Ramos (cell line): ENCODE measurements around the gene CASQ1.

ENCODE experiments used
- in situ Hi-C: fragments of 300-500 bp; cut with MboI; formaldehyde crosslinking; loops from one replicate; pipeline ENCODE4 v1.14.3; 2022; ENCODE audit warnings: low sequenced_read_pairs; ENCODE audit not compliant: unreplicated experiment

The CASQ1 gene

DNA sequence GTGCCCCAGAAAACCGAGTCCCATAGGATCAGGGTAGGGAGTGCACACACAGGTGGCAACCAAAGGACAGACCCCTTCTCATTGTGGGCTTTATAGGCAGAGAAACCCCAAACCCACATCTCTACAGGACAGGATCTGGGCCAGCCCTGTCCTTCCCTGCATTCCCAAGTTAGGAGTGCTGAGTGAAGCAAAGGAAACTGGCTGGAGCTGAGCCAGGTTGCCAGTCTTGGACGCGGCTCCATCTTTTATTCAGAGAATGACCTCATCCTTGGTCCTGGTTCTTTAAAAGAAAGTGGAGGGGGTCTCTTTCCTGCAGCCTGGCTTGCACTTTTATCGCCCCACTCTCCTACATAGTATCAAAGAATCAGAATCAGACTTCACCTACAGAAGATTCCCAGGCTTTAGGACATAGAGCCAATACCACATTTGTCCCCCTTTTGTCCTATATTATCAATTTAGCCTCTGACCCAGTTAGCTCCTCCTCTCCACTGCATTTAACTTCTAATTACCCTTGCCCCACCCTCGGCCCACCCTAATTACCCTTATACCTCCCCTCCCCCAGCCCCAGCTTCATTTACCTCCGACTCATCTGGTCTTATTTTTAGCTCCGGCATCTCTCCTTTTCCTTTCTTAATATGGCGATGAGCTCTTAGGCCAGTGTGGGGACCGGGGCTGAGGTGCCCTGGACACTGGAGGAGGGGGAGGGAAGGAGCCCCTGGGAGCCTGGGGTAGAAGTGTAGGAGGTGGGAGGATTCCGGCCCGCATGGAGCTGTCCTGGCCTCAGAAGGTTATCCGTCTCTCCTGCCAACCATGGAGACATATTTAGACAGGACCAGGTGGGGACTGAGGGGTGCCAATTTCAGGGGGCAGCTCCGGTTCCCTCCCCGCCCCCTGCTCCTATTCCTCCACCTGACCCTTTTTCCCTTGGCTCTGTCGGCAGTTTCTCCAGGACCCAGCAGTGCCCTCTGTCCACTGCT, at the start of gene CASQ1:
TSS of gene CASQ1 (plus strand) at position 927 of the 977 bp plus-strand sequence. CDS start 177 bp downstream, outside the sequence.
- in situ Hi-C loops: loop anchor here (5.0 to 10.0 kb wide), 3 partner anchors 102 to 425 kb away; no protein-coding TSS in a partner anchor

DNA sequence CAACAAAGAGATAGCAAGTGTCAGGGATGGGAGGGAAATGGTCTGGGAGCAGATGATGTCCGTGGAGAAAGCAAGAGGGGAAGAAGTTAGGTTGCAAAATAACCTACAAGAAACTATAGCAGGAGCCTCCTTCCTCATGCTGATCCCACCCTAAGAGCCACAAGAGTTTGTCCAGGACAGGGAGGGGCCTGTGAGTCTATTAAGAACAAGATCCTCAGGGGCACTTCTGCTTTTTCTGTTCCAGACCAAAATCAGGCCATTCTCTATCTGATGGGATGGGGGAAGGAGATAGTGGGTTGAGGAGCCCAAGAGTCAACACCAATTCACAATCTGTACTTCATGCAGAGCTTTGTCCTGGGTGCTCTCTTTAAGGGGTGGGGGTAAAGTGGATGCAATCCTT, 46.7 kb upstream of the CASQ1 start:
- in situ Hi-C loops: no loop called here

DNA sequence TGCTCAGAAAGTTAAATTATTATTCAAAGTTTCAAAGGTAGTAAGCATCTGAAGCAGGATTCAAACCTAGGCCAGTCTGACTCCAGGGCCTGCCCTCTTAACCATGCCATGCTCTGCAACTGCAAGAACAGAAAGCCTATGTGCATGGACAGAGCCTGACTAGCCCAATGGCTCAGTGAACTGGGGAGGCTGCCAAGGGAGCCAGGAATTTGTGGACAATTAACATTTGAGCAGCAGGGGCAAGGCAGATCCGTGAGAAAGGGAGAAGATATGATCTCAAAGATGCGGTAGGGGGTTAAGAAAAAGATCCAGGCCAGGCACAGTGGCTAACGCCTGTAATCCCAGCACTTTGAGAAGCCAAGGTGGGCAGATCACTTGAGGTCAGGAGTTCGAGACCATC, 45.5 kb upstream of the CASQ1 start:
- in situ Hi-C loops: no loop called here

DNA sequence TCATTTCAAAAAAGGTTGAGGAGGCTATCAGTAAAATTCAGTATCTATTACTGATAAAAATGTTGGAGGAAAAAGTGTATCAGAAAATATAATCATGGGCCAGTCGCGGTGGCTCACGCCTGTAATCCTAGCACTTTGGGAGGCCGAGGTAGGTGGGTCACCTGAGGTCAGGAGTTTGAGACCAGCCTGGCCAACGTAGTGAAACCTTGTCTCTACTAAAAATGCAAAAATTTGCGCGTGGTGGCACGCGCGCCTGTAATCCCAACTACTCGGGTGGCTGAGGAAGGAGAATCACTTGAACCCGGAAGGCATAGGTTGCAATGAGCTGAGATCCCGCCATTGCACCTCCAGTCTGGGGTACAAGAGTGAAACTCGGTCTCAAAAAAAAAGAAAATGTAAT, 44.3 kb upstream of the CASQ1 start:
- in situ Hi-C loops: no loop called here

DNA sequence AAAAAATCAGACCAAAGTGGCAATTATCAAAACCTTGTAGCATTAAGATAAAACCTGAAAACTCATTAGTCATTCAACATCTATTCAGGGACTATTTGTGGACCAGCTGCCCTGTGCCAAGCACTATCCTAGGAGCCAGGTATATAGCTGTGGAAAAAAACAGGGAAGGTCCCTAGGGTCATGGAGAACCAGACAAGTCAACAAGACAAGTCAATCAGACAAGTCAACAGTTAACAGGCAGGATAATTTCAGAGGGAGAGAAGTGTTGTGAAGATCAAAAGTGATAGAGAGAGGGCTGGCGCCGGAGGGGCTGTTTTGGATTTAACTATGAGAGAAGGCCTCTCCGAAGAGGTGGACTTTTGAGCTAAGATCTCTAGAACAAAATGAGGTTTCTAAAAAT, 42.3 kb upstream of the CASQ1 start:
- in situ Hi-C loops: no loop called here

DNA sequence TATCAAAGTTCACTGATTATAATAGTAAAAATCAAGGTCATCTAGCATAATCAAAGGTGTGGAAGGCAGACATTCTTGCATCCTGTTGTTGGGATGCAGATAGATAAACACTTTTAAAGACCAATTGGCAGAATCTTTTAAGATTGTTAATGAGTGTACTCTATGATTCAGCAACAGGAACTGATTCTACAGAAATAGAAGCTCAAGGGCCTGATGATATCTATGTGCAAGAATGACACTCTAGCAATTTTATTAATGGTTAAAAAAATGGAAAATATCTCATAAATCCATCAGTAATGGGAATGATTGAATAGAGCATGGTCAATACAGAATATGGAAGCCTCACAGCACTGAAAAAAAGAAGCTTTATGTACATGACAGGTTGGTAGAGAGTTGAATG, 41.1 kb upstream of the CASQ1 start:
- in situ Hi-C loops: no loop called here

DNA sequence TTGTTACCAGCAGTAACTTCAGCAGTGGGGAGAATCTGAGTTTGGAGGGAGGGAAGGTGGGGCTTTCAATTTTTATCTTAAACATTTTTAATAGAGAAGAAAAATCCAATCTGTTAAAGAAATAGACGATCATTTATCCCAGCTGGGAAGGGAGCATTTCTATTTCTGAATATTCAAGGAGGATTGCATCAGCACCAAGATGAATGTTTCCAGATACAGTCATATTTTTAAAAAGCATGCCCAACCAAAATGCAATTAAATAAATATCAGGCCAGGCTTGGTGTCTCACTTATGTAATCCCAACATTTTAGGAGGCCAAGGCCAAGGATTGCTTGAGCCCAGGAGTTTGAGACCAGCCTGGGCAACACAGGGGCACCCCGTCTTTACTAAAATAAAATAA, 40.7 kb upstream of the CASQ1 start:
- in situ Hi-C loops: no loop called here

DNA sequence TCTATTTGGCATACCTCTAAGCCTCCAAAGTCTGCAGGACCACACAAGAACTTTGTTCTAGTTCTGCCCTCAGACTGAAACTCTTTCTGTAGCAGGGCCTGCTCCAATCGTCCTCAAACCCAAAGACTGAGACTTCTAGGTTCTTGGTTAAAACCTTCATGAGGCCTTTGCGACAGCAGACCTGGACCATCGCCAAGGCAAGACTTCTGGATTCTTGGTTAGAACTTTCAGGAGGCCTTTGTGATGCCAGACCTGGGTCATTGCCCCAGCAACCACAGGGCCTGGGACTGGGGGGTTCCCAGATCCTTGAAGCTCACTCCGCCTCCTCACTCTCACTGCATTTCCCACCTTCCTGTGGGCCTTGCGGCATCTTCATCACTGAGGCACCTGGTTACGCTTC, 39.1 kb upstream of the CASQ1 start, which contains the start of gene ATP1A4:
TSS of gene ATP1A4 (plus strand) at position 301 of the 400 bp plus-strand sequence. CDS start 438 bp downstream, outside the sequence.
- in situ Hi-C loops: no loop called here

DNA sequence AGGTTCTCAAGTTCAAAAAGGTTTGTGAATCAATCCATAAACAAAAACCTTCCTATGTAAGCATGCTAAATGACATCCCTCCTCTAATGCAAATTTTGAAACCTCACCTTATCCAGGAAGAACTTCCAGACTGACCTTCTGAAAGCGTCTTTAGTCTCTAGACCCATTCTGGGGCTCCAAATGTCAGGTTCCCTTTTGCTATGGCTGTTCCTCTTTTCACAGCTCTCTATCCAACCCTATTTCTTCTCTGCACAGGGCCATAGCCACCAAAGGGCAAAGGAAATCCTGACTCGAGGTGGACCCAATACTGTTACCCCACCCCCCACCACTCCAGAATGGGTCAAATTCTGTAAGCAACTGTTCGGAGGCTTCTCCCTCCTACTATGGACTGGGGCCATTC, 35.6 kb upstream of the CASQ1 start:
- in situ Hi-C loops: no loop called here

DNA sequence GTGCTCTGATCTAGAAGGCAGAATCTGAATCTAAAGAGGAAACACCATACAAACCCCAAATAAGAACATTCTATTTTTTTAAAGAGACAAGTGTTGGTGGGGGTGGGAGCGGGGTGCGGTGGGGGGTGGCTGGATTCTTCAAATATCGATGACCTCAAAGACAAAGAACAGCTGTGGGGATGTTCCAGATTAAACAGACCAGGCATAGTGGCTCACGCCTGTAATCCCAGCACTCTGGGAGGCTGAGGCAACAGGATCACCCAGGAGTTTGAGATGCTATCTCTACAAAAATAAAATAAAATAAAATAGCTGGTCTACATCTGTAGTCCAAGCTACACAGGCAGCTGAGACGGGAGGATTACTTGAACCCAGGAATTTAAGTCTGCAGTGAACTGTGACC, 34.0 kb upstream of the CASQ1 start:
- in situ Hi-C loops: no loop called here

DNA sequence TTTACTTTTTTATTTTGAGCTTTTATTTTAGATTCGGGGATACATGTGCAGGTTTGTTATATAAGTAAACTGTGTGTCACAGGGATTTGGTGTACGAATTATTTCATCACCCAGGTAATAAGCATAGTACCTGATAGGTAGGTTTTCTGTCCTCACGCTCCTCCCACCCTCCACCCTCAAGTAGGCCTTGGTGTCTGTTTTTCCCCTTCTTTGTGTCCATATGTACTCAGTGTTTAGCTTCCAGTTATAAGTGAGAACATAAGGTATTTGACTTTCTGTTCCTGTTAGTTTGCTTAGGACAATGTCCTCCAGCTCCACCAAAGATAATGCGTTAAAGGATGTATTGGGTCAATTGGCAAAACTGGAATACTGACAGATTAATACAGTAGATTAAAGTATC, 33.2 kb upstream of the CASQ1 start:
- in situ Hi-C loops: no loop called here

DNA sequence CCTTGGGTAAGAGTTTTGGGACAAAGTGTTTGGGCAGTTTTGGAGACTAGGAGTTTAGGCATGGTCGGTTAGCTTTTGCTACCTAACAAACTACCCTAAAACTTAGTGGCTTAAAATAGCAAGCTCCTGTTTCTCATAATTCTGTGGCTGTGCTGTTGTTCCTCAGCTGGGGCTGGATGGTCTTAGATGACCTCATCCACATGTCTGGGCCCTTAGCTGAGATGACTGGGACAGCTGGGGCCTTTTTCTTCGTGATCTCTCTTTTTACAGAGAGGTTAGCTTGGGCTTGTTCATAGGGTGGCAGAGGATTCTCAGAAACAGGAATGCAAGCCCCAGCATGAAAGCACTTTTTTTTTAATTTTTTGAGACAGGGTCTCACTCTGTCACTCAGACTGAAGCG, 32.3 kb upstream of the CASQ1 start:
- in situ Hi-C loops: no loop called here

DNA sequence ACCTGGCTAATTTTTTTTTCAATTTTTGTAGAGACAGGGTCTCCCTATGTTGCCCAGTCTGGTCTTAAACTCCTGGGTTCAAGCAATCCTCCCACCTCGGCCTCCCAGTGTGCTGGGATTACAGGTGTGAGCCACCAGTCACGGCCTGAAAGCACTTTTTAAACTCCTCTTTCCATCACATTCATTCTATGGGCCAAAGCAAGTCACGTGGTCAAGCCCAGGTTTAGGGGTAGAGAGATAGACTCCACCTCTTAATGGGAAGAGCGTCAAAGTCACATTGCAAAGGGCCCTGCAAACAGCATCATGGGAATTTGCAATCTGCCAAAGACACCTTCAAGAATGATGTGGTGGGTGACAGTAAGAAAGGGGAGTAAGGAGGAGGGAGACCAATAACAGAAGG, 31.8 kb upstream of the CASQ1 start:
- in situ Hi-C loops: no loop called here

DNA sequence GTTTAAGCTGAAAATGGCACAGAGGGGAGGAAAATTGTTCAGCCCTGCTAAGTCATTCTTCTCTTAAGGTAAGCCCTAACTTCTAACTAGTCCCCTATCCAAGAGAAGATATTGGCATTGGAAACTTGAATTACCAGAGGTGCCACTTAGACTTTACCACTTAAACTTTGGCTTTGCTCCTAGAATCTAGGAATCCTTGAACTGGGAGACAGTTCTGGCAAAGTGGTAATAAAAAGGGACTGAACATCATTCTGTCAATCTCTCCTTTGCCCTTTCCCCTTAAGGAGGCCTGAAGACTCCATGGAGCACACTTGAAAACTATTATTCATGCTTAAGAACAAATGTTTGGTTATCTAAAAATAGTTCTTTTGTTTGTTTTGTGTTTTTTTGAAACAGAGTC, 30.5 kb upstream of the CASQ1 start:
- in situ Hi-C loops: no loop called here

DNA sequence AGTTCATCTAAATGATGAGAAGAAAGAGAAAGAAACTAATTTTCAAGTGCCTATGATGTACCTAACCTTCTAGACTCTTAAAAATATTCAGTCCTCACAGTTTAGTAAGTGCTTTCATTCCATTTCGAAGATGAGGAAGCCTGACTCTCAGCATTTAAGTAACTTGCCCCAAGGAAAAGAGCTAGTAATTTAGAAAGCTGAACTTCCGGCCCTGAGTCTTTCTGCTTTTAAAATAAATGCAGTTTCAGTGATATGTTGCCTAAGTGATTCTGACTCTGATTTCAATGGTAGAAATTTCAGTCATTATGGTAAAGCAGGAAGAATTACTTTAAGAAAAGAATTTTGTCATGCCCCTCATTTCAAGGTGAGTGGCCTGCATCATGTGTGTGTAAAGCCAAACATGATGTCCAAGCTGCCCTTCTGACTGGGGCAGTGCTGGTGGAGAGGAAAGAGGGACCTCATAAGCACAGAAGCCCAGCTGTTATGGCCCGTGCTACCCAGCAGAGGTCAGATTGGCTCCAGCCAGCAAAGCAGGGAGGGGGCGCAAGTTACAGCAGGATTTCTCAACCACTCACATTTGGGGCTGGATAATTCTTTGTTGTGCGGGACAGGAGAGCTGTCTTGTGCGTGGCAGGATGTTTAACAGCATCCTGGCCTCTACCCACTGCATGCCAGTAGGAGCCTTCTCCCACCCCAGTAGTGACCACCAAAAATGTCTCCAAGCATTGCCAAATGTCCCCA, 28.2 kb upstream of the CASQ1 start:
- in situ Hi-C loops: no loop called here

DNA sequence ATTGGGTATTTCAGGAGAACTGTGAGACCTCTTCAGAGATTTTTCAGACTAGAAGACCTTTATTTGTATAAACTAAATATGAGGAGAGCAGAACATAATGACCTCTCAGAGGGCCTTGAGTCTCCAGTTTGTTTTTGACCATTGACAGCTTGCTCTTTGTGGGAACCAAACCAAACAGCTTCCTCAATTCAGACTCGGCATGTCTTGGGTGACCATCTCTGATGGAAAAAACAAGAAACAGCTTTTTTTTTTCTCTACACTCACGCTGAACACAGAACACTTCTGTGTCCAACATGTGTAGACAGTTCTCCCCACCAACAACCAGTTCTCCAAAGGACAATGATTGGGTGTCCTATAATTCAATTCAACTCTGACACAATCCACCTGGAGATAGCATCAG, 27.4 kb upstream of the CASQ1 start:
- in situ Hi-C loops: no loop called here

DNA sequence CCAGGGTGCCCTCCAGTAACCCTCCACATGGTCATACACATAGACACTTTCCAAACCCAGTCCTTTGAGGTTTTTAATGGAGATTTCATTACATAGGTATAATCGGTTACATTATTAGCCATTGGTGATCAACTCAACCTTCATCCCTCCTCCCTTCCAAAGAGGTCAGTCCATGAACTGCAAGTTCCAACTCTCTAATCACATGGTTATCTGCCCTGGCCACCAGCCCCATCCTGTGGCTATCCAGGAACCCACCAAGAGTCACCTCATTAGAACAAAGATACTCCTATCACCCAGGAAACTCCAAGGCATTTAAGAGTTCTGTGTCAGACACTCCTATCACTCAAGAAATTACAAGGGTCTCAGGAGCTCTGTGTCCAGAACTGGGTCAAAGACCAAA, 26.8 kb upstream of the CASQ1 start:
- in situ Hi-C loops: no loop called here

DNA sequence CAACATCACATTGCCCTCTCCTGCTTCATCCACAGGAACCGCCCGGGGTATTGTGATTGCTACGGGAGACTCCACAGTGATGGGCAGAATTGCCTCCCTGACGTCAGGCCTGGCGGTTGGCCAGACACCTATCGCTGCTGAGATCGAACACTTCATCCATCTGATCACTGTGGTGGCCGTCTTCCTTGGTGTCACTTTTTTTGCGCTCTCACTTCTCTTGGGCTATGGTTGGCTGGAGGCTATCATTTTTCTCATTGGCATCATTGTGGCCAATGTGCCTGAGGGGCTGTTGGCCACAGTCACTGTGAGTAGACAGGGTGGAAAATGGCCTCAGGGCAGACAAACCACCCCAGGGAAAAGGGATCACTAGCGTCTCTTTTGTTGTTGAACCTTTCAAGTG, 26.3 kb upstream of the CASQ1 start:
- in situ Hi-C loops: no loop called here

DNA sequence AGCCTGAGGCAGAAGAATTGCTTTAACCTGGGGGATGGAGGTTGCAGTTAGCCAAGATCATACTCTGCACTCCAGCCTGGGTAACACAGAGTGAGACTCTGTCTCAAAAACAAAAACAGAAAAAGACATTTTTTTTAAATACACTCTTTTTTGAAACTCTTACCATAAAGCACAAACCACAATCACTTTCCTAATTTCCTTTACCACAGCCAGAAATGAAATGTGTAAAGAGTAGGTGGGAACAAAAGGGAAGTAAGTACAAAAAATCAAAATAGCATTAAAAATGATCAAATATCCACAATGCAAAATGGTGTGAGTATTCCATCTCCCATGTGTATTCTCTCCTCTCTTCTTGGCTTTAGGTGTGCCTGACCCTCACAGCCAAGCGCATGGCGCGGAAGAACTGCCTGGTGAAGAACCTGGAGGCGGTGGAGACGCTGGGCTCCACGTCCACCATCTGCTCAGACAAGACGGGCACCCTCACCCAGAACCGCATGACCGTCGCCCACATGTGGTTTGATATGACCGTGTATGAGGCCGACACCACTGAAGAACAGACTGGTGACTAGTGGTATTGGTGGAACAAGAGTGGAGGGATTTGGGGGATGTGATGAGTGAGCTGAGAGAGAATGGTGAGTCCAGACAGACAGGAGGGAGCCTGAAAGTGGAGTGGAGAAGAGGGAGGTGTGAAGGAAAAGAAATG, 24.1 kb upstream of the CASQ1 start:
- in situ Hi-C loops: no loop called here

DNA sequence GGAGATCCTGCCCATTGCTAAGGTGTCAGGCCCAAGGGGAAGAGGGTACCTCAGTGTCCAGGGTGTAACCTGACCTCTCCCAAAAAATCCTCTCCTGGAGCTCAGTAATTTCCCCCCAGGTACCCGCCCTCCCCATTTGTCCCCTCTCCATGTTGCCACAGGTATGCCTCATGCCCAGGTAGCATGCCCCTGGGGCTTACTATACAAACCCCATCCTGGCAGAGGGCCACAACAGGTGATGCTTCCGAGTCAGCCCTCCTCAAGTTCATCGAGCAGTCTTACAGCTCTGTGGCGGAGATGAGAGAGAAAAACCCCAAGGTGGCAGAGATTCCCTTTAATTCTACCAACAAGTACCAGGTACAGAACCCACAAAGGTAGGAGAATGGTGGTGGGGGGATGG, 23.3 kb upstream of the CASQ1 start:
- in situ Hi-C loops: no loop called here

DNA sequence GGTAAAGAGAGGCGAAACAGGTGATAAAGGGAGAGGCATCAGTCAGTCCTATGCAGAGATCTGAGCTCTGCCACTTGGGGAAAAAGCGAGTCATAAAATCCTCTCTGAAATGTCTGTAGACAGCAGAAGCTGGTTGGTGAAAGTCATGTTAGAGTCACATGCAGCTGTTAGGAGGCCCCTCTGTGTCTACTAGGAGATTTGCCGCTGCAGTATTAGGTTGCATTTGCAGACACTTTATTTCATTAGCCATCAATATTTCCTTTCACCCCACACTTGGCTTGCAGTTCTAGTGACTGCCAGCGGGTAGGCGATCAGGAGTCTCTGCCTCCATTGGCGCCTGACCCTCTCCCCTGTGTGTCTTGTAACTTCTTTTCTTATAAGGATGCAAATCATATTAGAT, 22.8 kb upstream of the CASQ1 start:
- in situ Hi-C loops: no loop called here
